ENCODE measurements around the gene NPFF. TPM values are rescaled to one million over a fixed set of nuclear protein-coding genes. Genes with fewer than 3 reads are reported as not detected.

The NPFF gene
- total RNA-seq, 2 experiments from 2014 or later: not detected

DNA sequence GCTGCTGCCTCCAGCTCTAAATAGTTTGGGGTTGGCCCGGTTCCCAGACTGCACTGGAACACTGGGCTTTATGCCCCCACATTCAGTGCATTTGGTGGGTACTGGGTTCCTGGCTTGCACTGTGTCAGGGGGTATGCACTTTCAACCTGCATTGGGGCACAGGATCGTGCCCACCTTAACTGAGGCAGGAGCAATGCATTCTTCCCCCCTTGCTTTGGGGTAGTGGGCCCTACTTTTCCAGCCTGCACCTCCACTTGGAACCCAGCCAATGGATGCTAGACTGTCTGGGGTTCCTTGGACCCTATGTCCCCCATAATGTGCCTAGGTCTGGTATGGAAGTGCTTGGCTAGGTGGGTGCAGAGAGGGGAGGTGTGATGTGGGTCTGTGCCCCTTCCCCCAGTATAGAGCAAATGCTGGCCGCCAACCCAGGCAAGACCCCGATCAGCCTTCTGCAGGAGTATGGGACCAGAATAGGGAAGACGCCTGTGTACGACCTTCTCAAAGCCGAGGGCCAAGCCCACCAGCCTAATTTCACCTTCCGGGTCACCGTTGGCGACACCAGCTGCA lies 5.6 kb downstream of the NPFF start:
- Mint-ChIP-seq H3K27me3 (no peaks in the 10 kb centered on the region), H3K9me3 (no peaks in the 10 kb centered on the region), H3K27ac (peak overlapping the region; percentile 98), H3K36me3 (ENCODE audit: low read depth) (peaks cover 17% of the 10 kb centered on the region), H3K4me3 (peak overlapping the region; percentile 96), H3K4me1 (ENCODE audit: low read depth) (peaks cover 40% of the 10 kb centered on the region)
- TF ChIP-seq, protein P1, sequence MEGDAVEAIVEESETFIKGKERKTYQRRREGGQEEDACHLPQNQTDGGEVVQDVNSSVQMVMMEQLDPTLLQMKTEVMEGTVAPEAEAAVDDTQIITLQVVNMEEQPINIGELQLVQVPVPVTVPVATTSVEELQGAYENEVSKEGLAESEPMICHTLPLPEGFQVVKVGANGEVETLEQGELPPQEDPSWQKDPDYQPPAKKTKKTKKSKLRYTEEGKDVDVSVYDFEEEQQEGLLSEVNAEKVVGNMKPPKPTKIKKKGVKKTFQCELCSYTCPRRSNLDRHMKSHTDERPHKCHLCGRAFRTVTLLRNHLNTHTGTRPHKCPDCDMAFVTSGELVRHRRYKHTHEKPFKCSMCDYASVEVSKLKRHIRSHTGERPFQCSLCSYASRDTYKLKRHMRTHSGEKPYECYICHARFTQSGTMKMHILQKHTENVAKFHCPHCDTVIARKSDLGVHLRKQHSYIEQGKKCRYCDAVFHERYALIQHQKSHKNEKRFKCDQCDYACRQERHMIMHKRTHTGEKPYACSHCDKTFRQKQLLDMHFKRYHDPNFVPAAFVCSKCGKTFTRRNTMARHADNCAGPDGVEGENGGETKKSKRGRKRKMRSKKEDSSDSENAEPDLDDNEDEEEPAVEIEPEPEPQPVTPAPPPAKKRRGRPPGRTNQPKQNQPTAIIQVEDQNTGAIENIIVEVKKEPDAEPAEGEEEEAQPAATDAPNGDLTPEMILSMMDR (IDR thresholded peaks at IDR 0.05): no peak
- ATAC-seq (ENCODE audit: poor library complexity) (no peak), DNase-seq (no peak)
- ChIA-PET CTCF (interaction anchor here (0.7 to 2.9 kb wide), 5 partner anchors 10 to 181 kb away, joined by 3 to 14 read pairs (median 7); partner anchors contain the start of genes AAAS and PCBP2), POLR2A (interaction anchor here (0.6 to 3.4 kb wide), 37 partner anchors 7 to 778 kb away, joined by 3 to 65 read pairs (median 9); partner anchors contain the start of genes AAAS, ATP5MC2, CALCOCO1 and CBX5)
- Histone ChIP-seq H3K4me3 (ENCODE audit: low read length) (peak overlapping the region; percentile 66), H3K4me1 (ENCODE audit: insufficient read depth, low read length) (peaks cover 43% of the 10 kb centered on the region), H3K27ac (ENCODE audit: low read depth in 1 of 2, low read length in 2 of 2) (peak overlapping the region; percentile 96 to 97), H3K9me3 (ENCODE audit: control insufficient read depth in 1 of 2, insufficient read depth in 1 of 2, low read length in 2 of 2) (no peaks in the 10 kb centered on the region), H3K27me3 (ENCODE audit: control insufficient read depth in 1 of 2, insufficient read depth in 2 of 2, low read length in 2 of 2) (no peaks in the 10 kb centered on the region), H3K36me3 (ENCODE audit: insufficient read depth, low read length) (peaks cover 25% of the 10 kb centered on the region)
- intact Hi-C loops (cut with DNase I, micrococcal nuclease): loop anchor here (1.0 to 5.0 kb wide), 7 partner anchors 25 to 226 kb away; partner anchors contain the start of genes PCBP2 (in 2 of the 2), ATP5MC2 (in 1 of the 2), CALCOCO1 (in 1 of the 2) and PFDN5 (in 1 of the 2)

DNA sequence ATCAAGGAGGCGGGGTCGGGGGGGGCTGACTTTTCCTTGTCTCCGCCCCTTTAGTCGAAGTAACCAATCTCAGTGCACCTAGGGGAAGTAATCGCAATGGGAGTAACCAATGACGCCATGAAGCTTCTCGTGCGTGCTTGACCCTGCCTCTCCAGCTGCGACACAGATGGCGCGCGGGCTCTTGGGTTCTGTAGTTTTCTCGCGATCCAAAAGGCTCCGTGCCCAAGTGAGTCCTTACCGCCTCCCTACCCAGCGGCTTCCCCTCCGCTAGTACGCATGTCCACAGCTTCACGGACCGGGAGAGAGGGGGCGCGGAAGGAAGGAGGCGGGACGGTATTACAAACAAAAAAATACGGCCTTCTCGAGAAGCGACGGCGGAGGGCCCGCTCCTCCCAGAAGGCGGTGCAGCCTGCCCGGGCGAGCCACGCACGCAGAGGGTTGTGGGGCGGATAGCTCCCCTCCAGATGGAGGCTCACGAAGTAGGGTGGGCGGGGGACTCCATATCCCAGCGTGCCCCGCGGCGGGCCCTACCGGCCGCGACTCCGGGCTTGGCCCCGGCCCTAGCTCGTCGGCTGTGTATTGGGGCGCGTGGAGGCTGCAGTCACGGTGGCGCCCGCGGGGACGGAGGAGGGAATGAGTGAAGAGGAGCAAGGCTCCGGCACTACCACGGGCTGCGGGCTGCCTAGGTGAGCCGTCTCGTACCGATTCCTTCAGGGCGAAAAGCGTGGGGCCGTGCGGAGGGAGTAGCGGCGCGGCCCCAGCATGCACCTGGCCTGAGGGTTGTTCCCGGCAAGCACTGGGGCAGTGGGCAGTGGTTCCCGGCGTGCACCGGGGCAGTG lies 6.3 kb downstream of the NPFF start, which contains the start of gene TARBP2:
TSS of gene TARBP2 (plus strand) at position 508 of the 839 bp plus-strand sequence. CDS start at position 634, 126 bp downstream.
- peak within 1 kb of the TSS; percentile 98 for H3K27ac Mint-ChIP-seq
- H3K9me3 ChIP-seq (ENCODE audit: control insufficient read depth in 1 of 2, insufficient read depth in 1 of 2, low read length in 2 of 2): no peaks in the 10 kb centered on the region
- ATAC-seq (ENCODE audit: poor library complexity): peak; percentile 77
- intact Hi-C loops (cut with DNase I, micrococcal nuclease): loop anchor here (1.0 to 5.0 kb wide), 7 partner anchors 48 to 226 kb away; partner anchors contain the start of genes PCBP2 (in 2 of the 2), ATP5MC2 (in 1 of the 2), CALCOCO1 (in 1 of the 2) and PFDN5 (in 1 of the 2)
- peaks cover 17% of the 10 kb centered on the region for H3K36me3 Mint-ChIP-seq (ENCODE audit: low read depth)
- CTCF ChIA-PET: interaction anchor here (0.7 to 2.9 kb wide), 7 partner anchors 8 to 180 kb away, joined by 3 to 14 read pairs (median 4); partner anchors contain the start of genes AAAS and PCBP2
- POLR2A ChIA-PET: interaction anchor here (0.6 to 3.4 kb wide), 50 partner anchors 8 to 1551 kb away, joined by 3 to 65 read pairs (median 5); partner anchors contain the start of genes AAAS, ATF7, ATG101 and ATP5MC2
- H3K27me3 ChIP-seq (ENCODE audit: control insufficient read depth in 1 of 2, insufficient read depth in 2 of 2, low read length in 2 of 2): no peaks in the 10 kb centered on the region
- H3K36me3 ChIP-seq (ENCODE audit: insufficient read depth, low read length): peaks cover 18% of the 10 kb centered on the region
- peak within 1 kb of the TSS; percentile 66 for H3K4me3 ChIP-seq (ENCODE audit: low read length)
- no peaks in the 10 kb centered on the region for H3K9me3 Mint-ChIP-seq
- peaks cover 44% of the 10 kb centered on the region for H3K4me1 Mint-ChIP-seq (ENCODE audit: low read depth)
- TF ChIP-seq, protein P1 (IDR thresholded peaks at IDR 0.05): no peak
- peak; percentile 90 to 100 (median 98) for DNase-seq
- peaks cover 43% of the 10 kb centered on the region for H3K4me1 ChIP-seq (ENCODE audit: insufficient read depth, low read length)
- H3K27ac ChIP-seq (ENCODE audit: low read depth in 1 of 2, low read length in 2 of 2): peak within 1 kb of the TSS; percentile 96 to 97
- peak within 1 kb of the TSS; percentile 96 for H3K4me3 Mint-ChIP-seq
- no peaks in the 10 kb centered on the region for H3K27me3 Mint-ChIP-seq

Data from CD4-positive, alpha-beta T cell (primary cell).